HEK293 (cell line): ENCODE data around the gene NOL6.

Experiments
- AEBP2 ChIP-seq: fragments of 450-650 bp; formaldehyde crosslinking; IDR thresholded peaks from 2 replicates; pipeline ENCODE4 v1.5.1; 2016; ENCODE audit warnings: missing biosample characterization, missing genetic modification characterization, borderline replicate concordance
- HOXD13 ChIP-seq: sonication (generic); formaldehyde crosslinking; IDR thresholded peaks from 2 replicates; pipeline ENCODE4 v1.8.0; 2022; ENCODE audit warnings: missing genetic modification reagents, borderline replicate concordance
- YY1 ChIP-seq: fragments of 450-650 bp; formaldehyde crosslinking; IDR thresholded peaks from 2 replicates; pipeline ENCODE4 v1.5.1; 2018; ENCODE audit warnings: missing biosample characterization, missing genetic modification characterization
- ZBTB17 ChIP-seq: fragments of 450-650 bp; formaldehyde crosslinking; IDR thresholded peaks from 2 replicates; pipeline ENCODE4 v1.5.1; 2016; ENCODE audit warnings: missing biosample characterization, missing genetic modification characterization
- ZBTB21 ChIP-seq: fragments of 450-650 bp; formaldehyde crosslinking; IDR thresholded peaks from 2 replicates; pipeline ENCODE4 v1.5.1; 2017; ENCODE audit warnings: missing biosample characterization, missing genetic modification characterization
- ZNF133 ChIP-seq: fragments of 450-650 bp; formaldehyde crosslinking; IDR thresholded peaks from 2 replicates; pipeline ENCODE4 v1.5.1; 2016; ENCODE audit warnings: missing biosample characterization, missing genetic modification characterization
- ZNF175 ChIP-seq: fragments of 450-650 bp; formaldehyde crosslinking; IDR thresholded peaks from 2 replicates; pipeline ENCODE4 v1.5.1; 2016; ENCODE audit warnings: missing biosample characterization, missing genetic modification characterization
- ZNF24 ChIP-seq: fragments of 450-650 bp; formaldehyde crosslinking; IDR thresholded peaks from 2 replicates; pipeline ENCODE4 v1.5.1; 2016; ENCODE audit warnings: missing biosample characterization, missing genetic modification characterization
- ZNF354C ChIP-seq: fragments of 450-650 bp; formaldehyde crosslinking; IDR thresholded peaks from 2 replicates; pipeline ENCODE4 v1.5.1; 2016; ENCODE audit warnings: missing biosample characterization, missing genetic modification characterization, low read depth, borderline replicate concordance
- ZNF600 ChIP-seq: fragments of 450-650 bp; formaldehyde crosslinking; IDR thresholded peaks from 2 replicates; pipeline ENCODE4 v1.5.1; 2016; ENCODE audit warnings: missing biosample characterization, missing genetic modification characterization
- ZNF768 ChIP-seq: fragments of 450-650 bp; formaldehyde crosslinking; IDR thresholded peaks from 2 replicates; pipeline ENCODE4 v1.5.1; 2018; ENCODE audit warnings: missing biosample characterization, mild to moderate bottlenecking, missing genetic modification characterization
- TF ChIP-seq, protein P1 (sequence below): fragments of 450-650 bp; formaldehyde crosslinking; IDR thresholded peaks from 2 replicates; pipeline ENCODE4 v1.5.1; 2016; ENCODE audit warnings: missing biosample characterization, missing genetic modification characterization
- TF ChIP-seq, protein P2 (sequence below): fragments of 450-650 bp; formaldehyde crosslinking; IDR thresholded peaks from 2 replicates; pipeline ENCODE4 v1.5.1; 2016; ENCODE audit warnings: missing biosample characterization, missing genetic modification characterization

DNA sequence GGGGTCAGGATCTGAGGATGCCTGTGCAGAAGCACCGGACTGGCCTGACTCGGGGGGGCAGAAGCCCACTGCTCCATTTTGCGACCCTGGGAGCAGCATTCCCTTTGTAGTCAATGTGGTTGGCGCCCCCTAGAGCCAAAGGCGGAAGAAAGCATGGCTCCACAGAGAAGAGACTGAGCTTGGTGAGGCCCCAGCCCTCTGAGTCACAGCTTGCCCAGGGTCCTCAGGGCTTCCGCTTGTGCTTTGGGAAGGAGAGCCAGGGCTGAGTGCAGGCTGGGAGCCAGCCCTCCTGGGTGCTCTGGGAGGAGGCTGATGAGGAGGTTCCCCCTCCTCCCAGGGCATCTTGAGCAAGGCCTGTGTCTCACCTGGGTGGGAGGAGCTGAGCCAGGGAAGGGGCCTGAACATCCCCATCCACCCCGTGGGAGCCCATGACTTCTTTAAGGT is 20.9 kb downstream of the NOL6 start:
- TF ChIP-seq, protein P1, sequence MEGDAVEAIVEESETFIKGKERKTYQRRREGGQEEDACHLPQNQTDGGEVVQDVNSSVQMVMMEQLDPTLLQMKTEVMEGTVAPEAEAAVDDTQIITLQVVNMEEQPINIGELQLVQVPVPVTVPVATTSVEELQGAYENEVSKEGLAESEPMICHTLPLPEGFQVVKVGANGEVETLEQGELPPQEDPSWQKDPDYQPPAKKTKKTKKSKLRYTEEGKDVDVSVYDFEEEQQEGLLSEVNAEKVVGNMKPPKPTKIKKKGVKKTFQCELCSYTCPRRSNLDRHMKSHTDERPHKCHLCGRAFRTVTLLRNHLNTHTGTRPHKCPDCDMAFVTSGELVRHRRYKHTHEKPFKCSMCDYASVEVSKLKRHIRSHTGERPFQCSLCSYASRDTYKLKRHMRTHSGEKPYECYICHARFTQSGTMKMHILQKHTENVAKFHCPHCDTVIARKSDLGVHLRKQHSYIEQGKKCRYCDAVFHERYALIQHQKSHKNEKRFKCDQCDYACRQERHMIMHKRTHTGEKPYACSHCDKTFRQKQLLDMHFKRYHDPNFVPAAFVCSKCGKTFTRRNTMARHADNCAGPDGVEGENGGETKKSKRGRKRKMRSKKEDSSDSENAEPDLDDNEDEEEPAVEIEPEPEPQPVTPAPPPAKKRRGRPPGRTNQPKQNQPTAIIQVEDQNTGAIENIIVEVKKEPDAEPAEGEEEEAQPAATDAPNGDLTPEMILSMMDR = 0 out of 2 replicates have a peak, but pooled peaks have one; percentile 33
- TF ChIP-seq ZNF600 (tag by site-specific recombination) (no peak), ZNF175 (no peak), HOXD13 (CRISPR knock-in tag) (no peak), ZNF133 (tag by site-specific recombination) (no peak), ZNF24 (tag by site-specific recombination) (no peak), ZNF354C (tag by site-specific recombination) (no peak), AEBP2 (no peak), ZBTB17 (tag by site-specific recombination) (no peak), YY1 (no peak), ZBTB21 (tag by site-specific recombination) (no peak), ZNF768 (tag by site-specific recombination) (no peak)
- TF ChIP-seq, protein P2, sequence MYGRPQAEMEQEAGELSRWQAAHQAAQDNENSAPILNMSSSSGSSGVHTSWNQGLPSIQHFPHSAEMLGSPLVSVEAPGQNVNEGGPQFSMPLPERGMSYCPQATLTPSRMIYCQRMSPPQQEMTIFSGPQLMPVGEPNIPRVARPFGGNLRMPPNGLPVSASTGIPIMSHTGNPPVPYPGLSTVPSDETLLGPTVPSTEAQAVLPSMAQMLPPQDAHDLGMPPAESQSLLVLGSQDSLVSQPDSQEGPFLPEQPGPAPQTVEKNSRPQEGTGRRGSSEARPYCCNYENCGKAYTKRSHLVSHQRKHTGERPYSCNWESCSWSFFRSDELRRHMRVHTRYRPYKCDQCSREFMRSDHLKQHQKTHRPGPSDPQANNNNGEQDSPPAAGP (tag by site-specific recombination) = no peak
